ENCODE measurements around the gene RBM38. TPM values are rescaled to one million over a fixed set of nuclear protein-coding genes. Genes with fewer than 3 reads are reported as not detected.

RBM38 gene
- total and polyA plus RNA-seq, 10 of the 15 experiments (the other 5 are each of a cell fraction or from before 2014, with no cell fraction given) = 0.32 to 118 (median 25.2) TPM

DNA sequence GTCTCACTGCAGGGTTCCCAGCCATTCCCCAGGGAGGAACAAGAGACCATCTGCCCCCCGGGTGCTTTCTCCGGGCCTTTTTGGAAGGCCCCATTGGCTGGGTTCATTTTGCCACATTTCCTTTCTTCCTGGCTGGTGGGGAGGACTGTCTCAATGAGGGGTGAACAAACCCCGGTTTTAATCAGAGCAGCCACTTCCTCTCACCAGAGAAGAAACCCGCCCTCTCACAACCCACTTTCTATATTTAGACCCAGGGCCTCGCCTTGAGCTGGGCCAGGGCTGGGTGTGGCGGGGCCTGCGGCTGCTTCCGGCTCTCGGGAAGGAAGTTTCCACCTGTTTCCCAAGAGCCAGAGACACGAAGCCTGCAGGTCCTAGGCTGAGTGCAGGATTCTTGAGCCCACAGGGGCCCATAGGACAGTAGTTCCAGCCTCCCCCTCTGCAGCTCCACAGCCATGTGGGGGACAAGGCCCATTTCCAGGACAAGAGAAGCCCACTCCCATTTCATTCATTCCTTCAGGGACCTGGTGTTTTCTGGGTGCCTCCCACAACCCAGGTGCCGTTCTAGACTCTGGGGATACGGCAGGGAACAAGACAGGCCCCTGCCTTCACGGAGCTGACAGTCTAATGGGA, 41.8 kb downstream of the RBM38 start (continued):
- TF ChIP-seq, protein P1, sequence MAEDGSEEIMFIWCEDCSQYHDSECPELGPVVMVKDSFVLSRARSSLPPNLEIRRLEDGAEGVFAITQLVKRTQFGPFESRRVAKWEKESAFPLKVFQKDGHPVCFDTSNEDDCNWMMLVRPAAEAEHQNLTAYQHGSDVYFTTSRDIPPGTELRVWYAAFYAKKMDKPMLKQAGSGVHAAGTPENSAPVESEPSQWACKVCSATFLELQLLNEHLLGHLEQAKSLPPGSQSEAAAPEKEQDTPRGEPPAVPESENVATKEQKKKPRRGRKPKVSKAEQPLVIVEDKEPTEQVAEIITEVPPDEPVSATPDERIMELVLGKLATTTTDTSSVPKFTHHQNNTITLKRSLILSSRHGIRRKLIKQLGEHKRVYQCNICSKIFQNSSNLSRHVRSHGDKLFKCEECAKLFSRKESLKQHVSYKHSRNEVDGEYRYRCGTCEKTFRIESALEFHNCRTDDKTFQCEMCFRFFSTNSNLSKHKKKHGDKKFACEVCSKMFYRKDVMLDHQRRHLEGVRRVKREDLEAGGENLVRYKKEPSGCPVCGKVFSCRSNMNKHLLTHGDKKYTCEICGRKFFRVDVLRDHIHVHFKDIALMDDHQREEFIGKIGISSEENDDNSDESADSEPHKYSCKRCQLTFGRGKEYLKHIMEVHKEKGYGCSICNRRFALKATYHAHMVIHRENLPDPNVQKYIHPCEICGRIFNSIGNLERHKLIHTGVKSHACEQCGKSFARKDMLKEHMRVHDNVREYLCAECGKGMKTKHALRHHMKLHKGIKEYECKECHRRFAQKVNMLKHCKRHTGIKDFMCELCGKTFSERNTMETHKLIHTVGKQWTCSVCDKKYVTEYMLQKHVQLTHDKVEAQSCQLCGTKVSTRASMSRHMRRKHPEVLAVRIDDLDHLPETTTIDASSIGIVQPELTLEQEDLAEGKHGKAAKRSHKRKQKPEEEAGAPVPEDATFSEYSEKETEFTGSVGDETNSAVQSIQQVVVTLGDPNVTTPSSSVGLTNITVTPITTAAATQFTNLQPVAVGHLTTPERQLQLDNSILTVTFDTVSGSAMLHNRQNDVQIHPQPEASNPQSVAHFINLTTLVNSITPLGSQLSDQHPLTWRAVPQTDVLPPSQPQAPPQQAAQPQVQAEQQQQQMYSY (CRISPR knock-in tag; IDR thresholded peaks at IDR 0.05) = no peak
- TF ChIP-seq ZBED1 (IDR thresholded peaks at IDR 0.05; ENCODE audit: borderline replicate concordance) (no peak), SPI1 (IDR thresholded peaks at IDR 0.05; ENCODE audit: borderline replicate concordance, insufficient read depth, low read depth, low read length) (peak; percentile 92), CREB1 (IDR thresholded peaks at IDR 0.05; ENCODE audit: low read depth) (0 out of 2 replicates have a peak, but pooled peaks have one; percentile 21), MYB (IDR thresholded peaks at IDR 0.05; ENCODE audit: borderline replicate concordance, low read depth, low read length) (no peak), SRF (IDR thresholded peaks at IDR 0.05; ENCODE audit: low read depth in 2 of 2, low read length in 2 of 2) (0 out of 4 replicates have a peak, but pooled peaks of 1 of the 2 experiments have one; percentile 7), SUPT20H (IDR thresholded peaks at IDR 0.05; ENCODE audit: borderline replicate concordance, control insufficient read depth, low read depth, low read length) (no peak), TARDBP (IDR thresholded peaks at IDR 0.05; ENCODE audit: borderline replicate concordance) (no peak), ASH2L (IDR thresholded peaks at IDR 0.05; ENCODE audit: borderline replicate concordance, low read depth) (no peak)
- TF ChIP-seq, protein P2, sequence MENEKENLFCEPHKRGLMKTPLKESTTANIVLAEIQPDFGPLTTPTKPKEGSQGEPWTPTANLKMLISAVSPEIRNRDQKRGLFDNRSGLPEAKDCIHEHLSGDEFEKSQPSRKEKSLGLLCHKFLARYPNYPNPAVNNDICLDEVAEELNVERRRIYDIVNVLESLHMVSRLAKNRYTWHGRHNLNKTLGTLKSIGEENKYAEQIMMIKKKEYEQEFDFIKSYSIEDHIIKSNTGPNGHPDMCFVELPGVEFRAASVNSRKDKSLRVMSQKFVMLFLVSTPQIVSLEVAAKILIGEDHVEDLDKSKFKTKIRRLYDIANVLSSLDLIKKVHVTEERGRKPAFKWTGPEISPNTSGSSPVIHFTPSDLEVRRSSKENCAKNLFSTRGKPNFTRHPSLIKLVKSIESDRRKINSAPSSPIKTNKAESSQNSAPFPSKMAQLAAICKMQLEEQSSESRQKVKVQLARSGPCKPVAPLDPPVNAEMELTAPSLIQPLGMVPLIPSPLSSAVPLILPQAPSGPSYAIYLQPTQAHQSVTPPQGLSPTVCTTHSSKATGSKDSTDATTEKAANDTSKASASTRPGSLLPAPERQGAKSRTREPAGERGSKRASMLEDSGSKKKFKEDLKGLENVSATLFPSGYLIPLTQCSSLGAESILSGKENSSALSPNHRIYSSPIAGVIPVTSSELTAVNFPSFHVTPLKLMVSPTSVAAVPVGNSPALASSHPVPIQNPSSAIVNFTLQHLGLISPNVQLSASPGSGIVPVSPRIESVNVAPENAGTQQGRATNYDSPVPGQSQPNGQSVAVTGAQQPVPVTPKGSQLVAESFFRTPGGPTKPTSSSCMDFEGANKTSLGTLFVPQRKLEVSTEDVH (IDR thresholded peaks at IDR 0.05; ENCODE audit: low read depth, partially characterized antibody) = no peak
- TF ChIP-seq, protein P3, sequence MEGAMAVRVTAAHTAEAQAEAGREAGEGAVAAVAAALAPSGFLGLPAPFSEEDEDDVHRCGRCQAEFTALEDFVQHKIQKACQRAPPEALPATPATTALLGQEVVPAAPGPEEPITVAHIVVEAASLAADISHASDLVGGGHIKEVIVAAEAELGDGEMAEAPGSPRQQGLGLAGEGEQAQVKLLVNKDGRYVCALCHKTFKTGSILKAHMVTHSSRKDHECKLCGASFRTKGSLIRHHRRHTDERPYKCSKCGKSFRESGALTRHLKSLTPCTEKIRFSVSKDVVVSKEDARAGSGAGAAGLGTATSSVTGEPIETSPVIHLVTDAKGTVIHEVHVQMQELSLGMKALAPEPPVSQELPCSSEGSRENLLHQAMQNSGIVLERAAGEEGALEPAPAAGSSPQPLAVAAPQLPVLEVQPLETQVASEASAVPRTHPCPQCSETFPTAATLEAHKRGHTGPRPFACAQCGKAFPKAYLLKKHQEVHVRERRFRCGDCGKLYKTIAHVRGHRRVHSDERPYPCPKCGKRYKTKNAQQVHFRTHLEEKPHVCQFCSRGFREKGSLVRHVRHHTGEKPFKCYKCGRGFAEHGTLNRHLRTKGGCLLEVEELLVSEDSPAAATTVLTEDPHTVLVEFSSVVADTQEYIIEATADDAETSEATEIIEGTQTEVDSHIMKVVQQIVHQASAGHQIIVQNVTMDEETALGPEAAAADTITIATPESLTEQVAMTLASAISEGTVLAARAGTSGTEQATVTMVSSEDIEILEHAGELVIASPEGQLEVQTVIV (IDR thresholded peaks at IDR 0.05; ENCODE audit: borderline replicate concordance, partially characterized antibody) = no peak
- TF ChIP-seq, protein P4, sequence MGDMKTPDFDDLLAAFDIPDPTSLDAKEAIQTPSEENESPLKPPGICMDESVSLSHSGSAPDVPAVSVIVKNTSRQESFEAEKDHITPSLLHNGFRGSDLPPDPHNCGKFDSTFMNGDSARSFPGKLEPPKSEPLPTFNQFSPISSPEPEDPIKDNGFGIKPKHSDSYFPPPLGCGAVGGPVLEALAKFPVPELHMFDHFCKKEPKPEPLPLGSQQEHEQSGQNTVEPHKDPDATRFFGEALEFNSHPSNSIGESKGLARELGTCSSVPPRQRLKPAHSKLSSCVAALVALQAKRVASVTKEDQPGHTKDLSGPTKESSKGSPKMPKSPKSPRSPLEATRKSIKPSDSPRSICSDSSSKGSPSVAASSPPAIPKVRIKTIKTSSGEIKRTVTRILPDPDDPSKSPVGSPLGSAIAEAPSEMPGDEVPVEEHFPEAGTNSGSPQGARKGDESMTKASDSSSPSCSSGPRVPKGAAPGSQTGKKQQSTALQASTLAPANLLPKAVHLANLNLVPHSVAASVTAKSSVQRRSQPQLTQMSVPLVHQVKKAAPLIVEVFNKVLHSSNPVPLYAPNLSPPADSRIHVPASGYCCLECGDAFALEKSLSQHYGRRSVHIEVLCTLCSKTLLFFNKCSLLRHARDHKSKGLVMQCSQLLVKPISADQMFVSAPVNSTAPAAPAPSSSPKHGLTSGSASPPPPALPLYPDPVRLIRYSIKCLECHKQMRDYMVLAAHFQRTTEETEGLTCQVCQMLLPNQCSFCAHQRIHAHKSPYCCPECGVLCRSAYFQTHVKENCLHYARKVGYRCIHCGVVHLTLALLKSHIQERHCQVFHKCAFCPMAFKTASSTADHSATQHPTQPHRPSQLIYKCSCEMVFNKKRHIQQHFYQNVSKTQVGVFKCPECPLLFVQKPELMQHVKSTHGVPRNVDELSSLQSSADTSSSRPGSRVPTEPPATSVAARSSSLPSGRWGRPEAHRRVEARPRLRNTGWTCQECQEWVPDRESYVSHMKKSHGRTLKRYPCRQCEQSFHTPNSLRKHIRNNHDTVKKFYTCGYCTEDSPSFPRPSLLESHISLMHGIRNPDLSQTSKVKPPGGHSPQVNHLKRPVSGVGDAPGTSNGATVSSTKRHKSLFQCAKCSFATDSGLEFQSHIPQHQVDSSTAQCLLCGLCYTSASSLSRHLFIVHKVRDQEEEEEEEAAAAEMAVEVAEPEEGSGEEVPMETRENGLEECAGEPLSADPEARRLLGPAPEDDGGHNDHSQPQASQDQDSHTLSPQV (IDR thresholded peaks at IDR 0.05) = no peak
- TF ChIP-seq, protein P5, sequence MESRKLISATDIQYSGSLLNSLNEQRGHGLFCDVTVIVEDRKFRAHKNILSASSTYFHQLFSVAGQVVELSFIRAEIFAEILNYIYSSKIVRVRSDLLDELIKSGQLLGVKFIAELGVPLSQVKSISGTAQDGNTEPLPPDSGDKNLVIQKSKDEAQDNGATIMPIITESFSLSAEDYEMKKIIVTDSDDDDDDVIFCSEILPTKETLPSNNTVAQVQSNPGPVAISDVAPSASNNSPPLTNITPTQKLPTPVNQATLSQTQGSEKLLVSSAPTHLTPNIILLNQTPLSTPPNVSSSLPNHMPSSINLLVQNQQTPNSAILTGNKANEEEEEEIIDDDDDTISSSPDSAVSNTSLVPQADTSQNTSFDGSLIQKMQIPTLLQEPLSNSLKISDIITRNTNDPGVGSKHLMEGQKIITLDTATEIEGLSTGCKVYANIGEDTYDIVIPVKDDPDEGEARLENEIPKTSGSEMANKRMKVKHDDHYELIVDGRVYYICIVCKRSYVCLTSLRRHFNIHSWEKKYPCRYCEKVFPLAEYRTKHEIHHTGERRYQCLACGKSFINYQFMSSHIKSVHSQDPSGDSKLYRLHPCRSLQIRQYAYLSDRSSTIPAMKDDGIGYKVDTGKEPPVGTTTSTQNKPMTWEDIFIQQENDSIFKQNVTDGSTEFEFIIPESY (IDR thresholded peaks at IDR 0.05) = no peak

Measured in GM12878 (cell line).